ENCODE data around the gene MYEF2.

Gene MYEF2

GRCh38 chr15:48145923-48146322 is 32.2 kb downstream of the MYEF2 start:
- no peak for DNase-seq (ENCODE audit: low read depth)

- DNase-seq (ENCODE audit: low read depth) = no peak
Measured at GRCh38 chr15:48144889-48145288, 33.2 kb downstream of the MYEF2 start.

GRCh38 chr15:48143856-48144255 is 34.2 kb downstream of the MYEF2 start:
- DNase-seq (ENCODE audit: low read depth) = peak; percentile 22

GRCh38 chr15:48132874-48133273 is 45.2 kb downstream of the MYEF2 start:
- DNase-seq (ENCODE audit: low read depth) = no peak

GRCh38 chr15:48131324-48131723 is 46.8 kb downstream of the MYEF2 start:
- DNase-seq (ENCODE audit: low read depth) = no peak

GRCh38 chr15:48126667-48127355 is 51.3 kb downstream of the MYEF2 start:
- DNase-seq (ENCODE audit: low read depth) = no peak

GRCh38 chr15:48121849-48122248 is 56.2 kb downstream of the MYEF2 start:
- no peak for DNase-seq (ENCODE audit: low read depth)

GRCh38 chr15:48120745-48121144 is 57.4 kb downstream of the MYEF2 start, which contains the start of gene SLC24A5:
Gene SLC24A5, plus strand, starts transcription at chr15:48120990. Its CDS starts 55 bp downstream, at chr15:48121045.
- no peak for DNase-seq (ENCODE audit: low read depth)

GRCh38 chr15:48119277-48119676 is 58.8 kb downstream of the MYEF2 start:
- no peak for DNase-seq (ENCODE audit: low read depth)

- no peak for DNase-seq (ENCODE audit: low read depth)
Measured at GRCh38 chr15:48112242-48112641, 65.9 kb downstream of the MYEF2 start.

- no peak for DNase-seq (ENCODE audit: low read depth)
Measured at GRCh38 chr15:48109856-48110531, 68.1 kb downstream of the MYEF2 start.

GRCh38 chr15:48109212-48109611 is 68.9 kb downstream of the MYEF2 start:
- DNase-seq (ENCODE audit: low read depth) = no peak

- no peak for DNase-seq (ENCODE audit: low read depth)
Measured at GRCh38 chr15:48105936-48106335, 72.2 kb downstream of the MYEF2 start.

GRCh38 chr15:48103647-48104046 is 74.4 kb downstream of the MYEF2 start:
- DNase-seq (ENCODE audit: low read depth) = no peak

GRCh38 chr15:48102167-48102566 is 75.9 kb downstream of the MYEF2 start:
- no peak for DNase-seq (ENCODE audit: low read depth)

GRCh38 chr15:48101376-48101961 is 76.6 kb downstream of the MYEF2 start:
- no peak for DNase-seq (ENCODE audit: low read depth)

GRCh38 chr15:48097264-48097663 is 80.8 kb downstream of the MYEF2 start:
- no peak for DNase-seq (ENCODE audit: low read depth)

GRCh38 chr15:48096813-48097212 is 81.3 kb downstream of the MYEF2 start:
- DNase-seq (ENCODE audit: low read depth) = peak; percentile 77

GRCh38 chr15:48096355-48096786 is 81.7 kb downstream of the MYEF2 start:
- no peak for DNase-seq (ENCODE audit: low read depth)

GRCh38 chr15:48091522-48091921 is 86.6 kb downstream of the MYEF2 start:
- no peak for DNase-seq (ENCODE audit: low read depth)

- DNase-seq (ENCODE audit: low read depth) = no peak
Measured at GRCh38 chr15:48090666-48091065, 87.4 kb downstream of the MYEF2 start.

GRCh38 chr15:48090115-48090514 is 88.0 kb downstream of the MYEF2 start:
- DNase-seq (ENCODE audit: low read depth) = no peak

- no peak for DNase-seq (ENCODE audit: low read depth)
Measured at GRCh38 chr15:48089702-48090101, 88.4 kb downstream of the MYEF2 start.

All from HS-5 (cell line).